HG03280 (cell line): ENCODE measurements around the gene NFIC.
"Not testable (repeated sequence)": the region's sequence is repeated elsewhere in the genome, so short reads cannot be mapped to it uniquely, and the experiment has no call there.

ENCODE experiments used
- ATAC-seq: cut with Tn5 transposase; IDR thresholded peaks from one replicate; pipeline ENCODE4 v1.9.1; 2021; ENCODE audit warnings: mild to moderate bottlenecking, moderate library complexity; ENCODE audit not compliant: unreplicated experiment

The NFIC gene

GRCh38 chr19:3370728-3371591 is 4.6 kb downstream of the NFIC start:
- no peak for ATAC-seq

GRCh38 chr19:3372413-3372812 is 6.0 kb downstream of the NFIC start:
- ATAC-seq, result no peak

GRCh38 chr19:3373971-3374368 is 7.6 kb downstream of the NFIC start:
- no peak for ATAC-seq

GRCh38 chr19:3374369-3375112 is 8.2 kb downstream of the NFIC start:
- ATAC-seq, result no peak

- ATAC-seq, result no peak
These were observed 9.1 kb downstream of the NFIC start for GRCh38 chr19:3375221-3376090.

DNA sequence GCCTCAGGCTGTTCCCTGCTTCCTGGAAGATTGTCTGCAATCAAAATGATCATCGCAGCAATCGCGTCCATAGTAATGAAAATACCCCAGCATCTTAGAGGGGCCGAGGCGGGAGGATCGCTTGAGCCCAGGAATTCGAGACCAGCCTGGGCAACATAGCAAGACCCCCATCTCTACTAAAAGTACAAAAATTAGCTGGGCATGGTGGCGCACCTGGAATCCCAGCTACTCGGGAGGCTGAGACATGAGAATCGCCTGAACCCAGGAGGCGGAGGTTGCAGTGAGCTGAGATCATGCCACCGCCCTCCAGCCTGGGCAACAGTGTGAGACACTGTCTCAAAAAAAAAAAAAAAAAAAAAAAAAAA is 9.7 kb downstream of the NFIC start:
- not testable (repeated sequence) for ATAC-seq

- ATAC-seq, result no peak
These were observed 12.2 kb downstream of the NFIC start for GRCh38 chr19:3378352-3379150.

DNA sequence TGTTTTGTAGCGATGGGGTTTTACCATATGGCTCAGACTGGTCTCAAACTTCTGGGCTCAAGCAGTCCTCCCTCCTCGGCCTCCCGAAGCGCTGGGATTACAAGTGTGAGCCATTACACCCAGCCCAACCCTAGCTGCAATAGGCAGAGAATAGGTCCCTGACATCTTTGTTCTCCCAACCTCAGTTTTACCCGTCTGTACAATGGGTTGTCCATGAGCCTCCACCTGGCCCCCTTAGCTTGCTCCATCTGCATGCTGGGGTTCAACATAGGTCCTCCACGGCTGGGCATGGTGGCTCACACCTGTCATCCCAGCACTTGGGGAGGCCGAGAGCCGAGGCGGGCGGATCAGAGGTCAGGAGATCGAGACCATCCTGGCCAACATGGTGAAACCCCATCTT is 14.4 kb downstream of the NFIC start:
- ATAC-seq, result no peak

DNA sequence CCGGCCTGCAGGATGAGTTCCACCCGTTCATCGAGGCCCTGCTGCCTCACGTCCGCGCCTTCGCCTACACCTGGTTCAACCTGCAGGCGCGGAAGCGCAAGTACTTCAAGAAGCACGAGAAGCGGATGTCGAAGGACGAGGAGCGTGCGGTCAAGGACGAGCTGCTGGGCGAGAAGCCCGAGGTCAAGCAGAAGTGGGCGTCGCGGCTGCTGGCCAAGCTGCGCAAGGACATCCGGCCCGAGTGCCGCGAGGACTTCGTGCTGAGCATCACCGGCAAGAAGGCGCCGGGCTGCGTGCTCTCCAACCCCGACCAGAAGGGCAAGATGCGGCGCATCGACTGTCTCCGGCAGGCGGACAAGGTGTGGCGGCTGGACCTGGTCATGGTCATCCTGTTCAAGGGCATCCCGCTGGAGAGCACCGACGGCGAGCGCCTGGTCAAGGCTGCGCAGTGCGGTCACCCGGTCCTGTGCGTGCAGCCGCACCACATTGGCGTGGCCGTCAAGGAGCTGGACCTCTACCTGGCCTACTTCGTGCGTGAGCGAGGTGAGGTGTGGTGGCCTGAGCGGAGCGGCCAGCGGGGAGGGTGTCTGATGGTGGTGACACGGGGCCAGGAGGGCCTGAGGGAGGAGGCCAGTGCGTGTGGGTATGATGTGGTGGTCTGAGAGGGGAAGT is 15.5 kb downstream of the NFIC start:
- no peak for ATAC-seq

DNA sequence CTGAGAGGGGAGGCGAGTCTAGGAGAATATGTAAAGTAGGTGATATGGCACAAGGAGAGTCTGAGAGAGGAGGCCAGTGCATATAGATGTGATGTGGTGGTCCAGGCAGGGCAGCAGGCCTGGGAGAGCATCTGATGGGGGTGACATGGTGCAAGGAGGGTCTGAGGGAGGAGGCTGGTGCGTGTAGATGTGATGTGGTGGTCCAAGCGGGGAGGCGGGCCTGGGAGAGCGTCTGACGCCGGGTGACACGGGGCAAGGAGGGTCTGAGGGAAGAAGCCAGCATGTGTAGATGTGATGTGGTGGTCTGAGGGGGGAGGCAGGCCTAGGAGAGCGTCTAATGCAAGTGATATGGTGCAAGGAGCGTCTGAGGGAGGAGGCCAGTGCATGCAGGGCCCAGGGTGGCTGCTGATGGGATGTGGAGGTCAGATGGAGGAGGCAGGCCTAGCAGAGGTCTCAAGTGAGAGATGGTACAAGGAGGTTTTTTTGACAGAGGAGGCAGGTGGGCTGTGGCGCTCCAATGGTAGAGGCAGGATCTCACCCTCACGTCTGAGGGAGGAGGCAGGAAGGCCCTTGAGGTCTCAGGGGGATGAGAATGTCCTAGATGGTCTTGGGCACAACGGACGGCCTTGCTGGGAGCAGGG is 16.2 kb downstream of the NFIC start:
- no peak for ATAC-seq

DNA sequence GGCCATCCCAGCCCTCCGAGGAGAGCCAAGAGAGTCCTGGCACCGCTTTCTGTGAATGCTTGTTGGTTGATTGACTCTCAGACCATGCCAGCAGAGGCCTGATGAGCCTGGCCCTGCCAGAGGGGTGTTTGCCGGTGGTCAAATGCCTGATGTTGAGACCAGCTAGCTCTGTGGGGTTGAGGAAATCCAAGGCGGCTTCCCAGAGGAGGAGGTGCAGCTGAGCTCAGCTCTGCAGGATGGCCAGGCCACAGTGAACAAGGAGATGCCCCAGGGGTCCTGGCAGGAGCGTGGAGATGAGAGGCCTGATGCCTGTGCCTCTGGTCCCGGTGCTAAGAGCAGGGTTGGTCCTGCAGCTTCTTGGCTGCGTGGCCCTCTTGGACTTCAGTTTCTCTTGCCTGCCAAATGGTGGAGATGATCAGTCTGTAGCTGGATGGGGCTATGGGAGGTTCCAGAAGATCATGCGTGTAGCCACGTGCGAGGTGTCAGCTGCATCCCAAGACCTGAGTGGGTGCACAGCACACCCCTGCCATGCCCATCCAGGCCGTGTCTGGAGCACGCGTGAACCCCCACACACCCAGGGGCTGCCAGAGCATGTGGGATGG is 16.8 kb downstream of the NFIC start:
- ATAC-seq, result no peak

DNA sequence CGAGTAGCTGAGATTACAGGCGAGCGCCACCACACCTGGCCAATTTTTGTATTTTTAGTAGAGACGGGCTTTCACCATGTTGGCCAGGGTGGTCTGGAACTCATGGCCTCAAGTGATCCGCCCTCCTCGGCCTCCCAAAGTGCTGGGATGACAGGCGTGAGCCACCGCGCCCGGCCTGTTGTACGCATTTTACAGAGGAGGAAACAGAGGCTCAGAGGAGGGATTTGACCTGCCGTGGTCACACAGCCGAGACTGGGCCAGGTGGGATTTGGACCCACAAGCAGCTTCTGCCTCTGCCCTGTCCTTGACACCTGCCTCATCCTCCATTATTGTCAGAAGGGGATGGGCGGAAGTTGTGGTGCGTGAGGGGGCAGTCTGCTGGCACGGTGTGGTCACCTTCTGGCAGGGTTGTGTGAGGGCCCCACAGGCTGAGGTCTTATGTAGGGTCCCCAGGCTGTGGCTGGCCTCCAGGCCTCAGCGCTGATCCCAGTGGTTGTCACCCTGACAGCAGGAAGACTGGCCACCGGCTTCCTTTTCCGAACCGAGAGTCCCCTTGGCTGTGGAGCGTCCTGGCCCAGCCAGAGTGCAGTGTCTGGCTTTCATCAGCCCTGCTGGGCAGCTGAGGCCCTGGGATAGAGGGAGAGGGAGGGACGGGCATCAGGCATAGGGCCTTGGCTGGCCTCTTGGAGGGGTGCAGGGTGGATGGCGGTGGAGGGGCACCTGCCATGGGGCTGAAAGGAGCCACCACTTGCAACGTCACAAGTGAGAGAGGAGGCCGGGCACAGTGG is 20.3 kb downstream of the NFIC start:
- ATAC-seq, result no peak

DNA sequence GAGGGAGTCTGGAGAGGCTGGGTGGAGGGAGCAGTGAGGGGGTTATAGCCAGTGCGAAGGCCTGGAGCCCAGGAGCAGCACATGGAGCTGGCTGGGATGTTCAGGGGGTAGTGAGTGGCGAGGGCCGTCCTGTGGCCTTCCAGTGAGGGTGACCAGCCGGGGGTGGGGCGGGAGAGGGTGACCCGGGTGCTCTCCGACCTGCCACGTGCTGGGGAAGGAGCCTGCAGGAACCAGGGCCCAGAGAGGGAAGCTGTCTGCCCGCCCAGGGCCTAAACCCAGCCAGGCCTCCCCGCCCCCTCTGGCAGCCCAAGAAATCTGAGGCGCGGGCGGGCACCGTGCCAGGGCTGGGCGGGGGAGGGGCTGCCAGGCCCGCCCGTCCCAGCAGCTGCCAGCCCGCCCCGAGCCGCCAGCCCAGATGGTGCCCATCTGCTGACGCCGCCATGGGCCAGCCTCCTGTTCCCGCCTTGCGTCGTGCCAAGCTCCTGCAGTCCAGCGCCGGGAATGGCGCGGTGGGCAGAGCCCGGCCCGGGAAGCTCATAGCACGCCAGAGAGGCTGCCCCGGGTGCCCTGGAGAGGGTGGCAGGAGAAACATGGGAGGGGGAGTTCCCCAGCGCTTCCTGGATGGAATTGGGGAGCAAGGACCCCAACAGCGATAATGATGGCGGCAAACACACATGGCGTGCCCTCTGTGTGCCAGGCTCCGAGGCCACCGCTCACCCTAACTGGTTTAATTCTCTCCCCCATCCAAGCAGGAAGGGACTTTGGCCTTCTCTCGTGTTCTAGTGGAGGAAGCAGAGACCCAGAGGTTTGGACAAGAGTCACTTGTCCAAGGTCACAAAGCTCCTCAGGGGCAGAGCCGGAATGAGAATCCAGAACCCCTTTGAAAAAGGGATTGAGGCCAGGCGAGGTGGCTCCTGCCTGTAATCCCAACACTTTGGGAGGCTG is 21.5 kb downstream of the NFIC start:
- no peak for ATAC-seq

DNA sequence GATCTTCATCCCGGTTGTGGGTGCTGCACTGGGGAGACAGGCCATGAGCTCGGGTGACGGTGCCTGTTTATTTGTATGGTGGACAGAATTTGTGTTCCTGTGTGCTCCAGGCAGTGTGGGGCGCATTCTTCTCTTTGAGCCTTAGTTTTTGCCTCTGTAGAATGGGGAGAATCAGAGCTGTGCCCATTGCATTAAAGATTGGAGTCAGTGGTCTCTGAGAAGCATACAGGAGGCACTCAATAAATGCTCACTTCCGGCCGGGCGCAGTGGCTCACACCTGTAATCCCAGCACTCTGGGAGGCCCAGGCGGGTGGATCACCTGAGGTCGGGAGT is 23.0 kb downstream of the NFIC start:
- no peak for ATAC-seq

GRCh38 chr19:3389876-3390371 is 23.5 kb downstream of the NFIC start:
- no peak for ATAC-seq

DNA sequence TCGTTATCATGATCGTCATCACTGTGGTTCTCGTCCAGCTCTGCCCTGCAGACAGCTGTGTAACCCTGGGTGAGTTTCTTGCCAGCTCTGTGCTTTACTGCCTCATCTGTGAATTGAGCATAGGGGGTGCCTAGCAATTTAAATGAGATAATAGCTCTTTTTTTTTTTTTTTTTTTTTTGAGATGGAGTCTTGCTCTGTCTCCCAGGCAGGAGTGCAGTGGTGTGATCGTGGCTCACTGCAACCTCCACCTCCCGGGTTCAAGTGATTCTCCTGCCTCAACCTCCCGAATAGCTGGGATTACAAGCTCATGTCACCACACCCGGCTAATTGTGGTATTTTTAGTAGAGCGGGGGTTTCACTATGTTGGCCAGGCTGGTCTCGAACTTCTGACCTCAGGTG is 25.5 kb downstream of the NFIC start:
- ATAC-seq, result not testable (repeated sequence)

- ATAC-seq, result no peak
These were observed 26.1 kb downstream of the NFIC start for GRCh38 chr19:3392480-3392879.
